GM23338 (cell line): Measurements from ENCODE around the gene SLC37A4. TPM values are rescaled to one million over a fixed set of nuclear protein-coding genes. Genes with fewer than 3 reads are reported as not detected.

Experiments used
- ATAC-seq: fragments of 200-7000 bp; cut with Tn5 transposase; 3 replicates; pipeline ENCODE4 v1.9.1; 2020
- DNase-seq: peaks from one replicate; pipeline ENCODE4 v3.0.0-alpha.2; 2015; ENCODE audit warnings: low spot score
- H2AFZ ChIP-seq: fragments of 200-600 bp; sonication (generic); 2 replicates; pipeline ENCODE4 v1.8.0; 2016; ENCODE audit warnings: antibody characterized with exemption, mild to moderate bottlenecking, moderate library complexity
- H3F3A ChIP-seq: fragments of 200-600 bp; sonication (generic); replicated peaks from 2 replicates; pipeline ENCODE4 v1.8.0; 2017; ENCODE audit warnings: antibody characterized with exemption, mixed run types, low read depth
- H3K27ac ChIP-seq: fragments of 200-600 bp; sonication (generic); 2 replicates; pipeline ENCODE4 v1.6.1; 2016; ENCODE audit warnings: low read depth
- H3K27me3 ChIP-seq: fragments of 200-600 bp; sonication (generic); 2 replicates; pipeline ENCODE4 v1.8.0; 2016; ENCODE audit warnings: mild to moderate bottlenecking, mixed run types, moderate library complexity; ENCODE audit not compliant: insufficient read depth
- H3K36me3 ChIP-seq: fragments of 200-600 bp; sonication (generic); 2 replicates; pipeline ENCODE4 v1.8.0; 2016; ENCODE audit warnings: mild to moderate bottlenecking; ENCODE audit not compliant: insufficient read depth
- H3K4me1 ChIP-seq: fragments of 200-600 bp; sonication (generic); 2 replicates; pipeline ENCODE4 v1.8.0; 2016; ENCODE audit warnings: mild to moderate bottlenecking, moderate library complexity; ENCODE audit not compliant: insufficient read depth
- H3K4me2 ChIP-seq: fragments of 200-600 bp; sonication (generic); 2 replicates; pipeline ENCODE4 v1.7.1; 2017; ENCODE audit warnings: mixed run types
- H3K4me3 ChIP-seq: fragments of 200-600 bp; sonication (generic); 2 replicates; pipeline ENCODE4 v1.6.1; 2016; ENCODE audit warnings: mixed run types
- H3K79me2 ChIP-seq: fragments of 200-600 bp; sonication (generic); replicated peaks from 2 replicates; pipeline ENCODE4 v1.8.0; 2017; ENCODE audit warnings: mild to moderate bottlenecking; ENCODE audit not compliant: insufficient read depth
- H3K9me2 ChIP-seq: fragments of 200-600 bp; sonication (generic); 2 replicates; pipeline ENCODE4 v1.8.0; 2017; ENCODE audit not compliant: insufficient read depth
- H4K20me1 ChIP-seq: fragments of 200-600 bp; sonication (generic); replicated peaks from 2 replicates; pipeline ENCODE4 v1.8.0; 2017; ENCODE audit warnings: mild to moderate bottlenecking; ENCODE audit not compliant: insufficient read depth
- H3K27ac Mint-ChIP-seq: 2 replicates; pipeline ENCODE4 v1.8.0; 2020; ENCODE audit warnings: inconsistent platforms, mild to moderate bottlenecking, moderate library complexity, mixed read lengths
- H3K27me3 Mint-ChIP-seq: 3 replicates; pipeline ENCODE4 v1.8.0; 2022; ENCODE audit warnings: low read depth, mild to moderate bottlenecking, moderate library complexity, mixed read lengths, inconsistent platforms; ENCODE audit not compliant: insufficient read depth, poor library complexity
- H3K36me3 Mint-ChIP-seq: 3 replicates; pipeline ENCODE4 v1.8.0; 2021; ENCODE audit warnings: low read depth, mild to moderate bottlenecking, inconsistent platforms, moderate library complexity, mixed read lengths
- H3K4me1 Mint-ChIP-seq: 3 replicates; pipeline ENCODE4 v1.8.0; 2020; ENCODE audit warnings: mild to moderate bottlenecking, inconsistent platforms, mixed read lengths
- H3K4me3 Mint-ChIP-seq: 3 replicates; pipeline ENCODE4 v1.8.0; 2021; ENCODE audit warnings: moderate library complexity, mild to moderate bottlenecking, inconsistent platforms, mixed read lengths
- H3K9me3 Mint-ChIP-seq: 3 replicates; pipeline ENCODE4 v1.8.0; 2020; ENCODE audit warnings: moderate library complexity, mild to moderate bottlenecking, inconsistent platforms, mixed read lengths
- CREB1 ChIP-seq: fragments of 250-450 bp; sonication (Bioruptor Pico); IDR thresholded peaks from 2 replicates; pipeline ENCODE4 v1.5.0; 2020; ENCODE audit warnings: low read depth, mild to moderate bottlenecking, moderate library complexity
- CTCF ChIP-seq, 2 experiments: fragments of 200-600 bp in 1 of 2; sonication (generic) in 1 of 2; conservative IDR thresholded peaks; 2 replicates each; pipeline versions ENCODE4 v1.5.1 to v1.6.1; 2016 to 2017; ENCODE audit warnings: antibody characterized with exemption in 2 of 2, low read depth in 2 of 2, mild to moderate bottlenecking in 2 of 2, moderate library complexity in 1 of 2
- ETS1 ChIP-seq: IDR thresholded peaks from 2 replicates; pipeline ENCODE4 v1.6.1; 2016; ENCODE audit warnings: antibody characterized with exemption
- EZH2 ChIP-seq: fragments of 200-600 bp; sonication (generic); IDR thresholded peaks from one replicate; pipeline ENCODE4 v1.8.0; 2017; ENCODE audit warnings: antibody characterized with exemption, mild to moderate bottlenecking, low read depth; ENCODE audit not compliant: unreplicated experiment
- EZH2phosphoT487 ChIP-seq: fragments of 200-600 bp; sonication (generic); IDR thresholded peaks from one replicate; pipeline ENCODE4 v1.8.1; 2018; ENCODE audit warnings: antibody characterized with exemption; ENCODE audit not compliant: unreplicated experiment
- JUNB ChIP-seq: IDR thresholded peaks from one replicate; pipeline ENCODE4 v1.6.1; 2016; ENCODE audit warnings: antibody characterized with exemption; ENCODE audit not compliant: unreplicated experiment
- NANOG ChIP-seq: IDR thresholded peaks from 2 replicates; pipeline ENCODE4 v1.6.1; 2016; ENCODE audit warnings: antibody characterized with exemption, borderline replicate concordance
- POLR2AphosphoS5 ChIP-seq: IDR thresholded peaks from 2 replicates; pipeline ENCODE4 v1.6.1; 2016; ENCODE audit warnings: antibody characterized with exemption, low read depth
- REST ChIP-seq: IDR thresholded peaks from one replicate; pipeline ENCODE4 v1.6.1; 2018; ENCODE audit warnings: antibody characterized with exemption; ENCODE audit not compliant: unreplicated experiment
- STAT1 ChIP-seq: IDR thresholded peaks from one replicate; pipeline ENCODE4 v1.6.1; 2016; ENCODE audit warnings: antibody characterized with exemption; ENCODE audit not compliant: unreplicated experiment
- ZNF331 ChIP-seq: fragments of 250-450 bp; sonication (Bioruptor Pico); IDR thresholded peaks from 2 replicates; pipeline ENCODE4 v1.5.0; 2020; ENCODE audit warnings: low read depth, mild to moderate bottlenecking, moderate library complexity
- ZNF462 ChIP-seq: fragments of 250-450 bp; sonication (Bioruptor Pico); IDR thresholded peaks from 2 replicates; pipeline ENCODE4 v1.5.0; 2020; ENCODE audit warnings: mild to moderate bottlenecking, moderate library complexity
- polyA plus RNA-seq: library from polyadenylated mRNA; unstranded; fragments of >200 nt; fragmentation: Nextera tagmentation; extraction: Ambion mirVana; gene quantifications from 2 replicates; pipeline ENCODE4 v1.2.1, GENCODE V29; 2016
- total RNA-seq: library from RNA; depleted of rRNA; stranded (reverse); fragments of >200 nt; shearing (Covaris generic); gene quantifications from 2 replicates; pipeline ENCODE4 v1.2.3, GENCODE V29; 2014

Gene SLC37A4
- total and polyA plus RNA-seq, 2 experiments from 2014 or later, result 23.4 to 56.4 TPM

- peaks cover 10% of the 10 kb centered on the region for H3K27me3 Mint-ChIP-seq
- H3K27me3 ChIP-seq, result no peaks in the 10 kb centered on the region
- peaks cover 49% of the 10 kb centered on the region for H3K79me2 ChIP-seq
- H3K27ac Mint-ChIP-seq, result no peak overlapping the region
- ATAC-seq (no peak), DNase-seq (no peak)
- no peak for TF ChIP-seq POLR2AphosphoS5
- no peak for TF ChIP-seq EZH2phosphoT487
- no peak for TF ChIP-seq ZNF331 (CRISPR knock-in tag)
- TF ChIP-seq EZH2, result no peak
- TF ChIP-seq CTCF (conservative IDR thresholded peaks at IDR 0.05; ENCODE audit: low read depth in 2 of 2), result no peak
- TF ChIP-seq REST, result no peak
- TF ChIP-seq NANOG, result no peak
- TF ChIP-seq ZNF462, result no peak
- TF ChIP-seq ETS1, result no peak
- no peak for TF ChIP-seq STAT1
- no peak for TF ChIP-seq CREB1 (CRISPR knock-in tag)
- no peak for TF ChIP-seq JUNB
- no peak overlapping the region for H2AFZ ChIP-seq
- H4K20me1 ChIP-seq, result peaks cover 21% of the 10 kb centered on the region
- peaks cover 69% of the 10 kb centered on the region for H3K36me3 Mint-ChIP-seq
- peaks cover 10% of the 10 kb centered on the region for H3K4me1 Mint-ChIP-seq
- H3K27ac ChIP-seq, result no peak overlapping the region
- no peak overlapping the region for H3K4me2 ChIP-seq
- H3F3A ChIP-seq, result peaks cover 44% of the 10 kb centered on the region
- H3K36me3 ChIP-seq, result peaks cover 44% of the 10 kb centered on the region
- peaks cover 19% of the 10 kb centered on the region; the same call in 1 of the 2 replicates for H3K4me1 ChIP-seq
- no peaks in the 10 kb centered on the region for H3K9me2 ChIP-seq
- peaks cover 3% of the 10 kb centered on the region; the same call in 1 of the 3 replicates for H3K9me3 Mint-ChIP-seq
- no peak overlapping the region for H3K4me3 Mint-ChIP-seq
- no peak overlapping the region for H3K4me3 ChIP-seq
Measured at GRCh38 chr11:119021631-119022030, 9.0 kb downstream of the SLC37A4 start.
